SU-DHL-6 (cell line): ENCODE data around the gene EPHA3.

Experiments used
- CTCF ChIP-seq: fragments of 200-600 bp; sonication (generic); IDR thresholded peaks from one replicate; pipeline ENCODE4 v1.5.1; 2017; ENCODE audit warnings: antibody characterized with exemption, mild to moderate bottlenecking, low read length, moderate library complexity; ENCODE audit not compliant: insufficient read depth, poor library complexity, severe bottlenecking
- EZH2phosphoT487 ChIP-seq: fragments of 200-600 bp; sonication (generic), shearing (Covaris generic); conservative IDR thresholded peaks from 2 replicates; pipeline ENCODE4 v1.6.1; 2018; ENCODE audit warnings: mild to moderate bottlenecking, antibody characterized with exemption, low read length, moderate library complexity, mixed read lengths

GRCh38 chr3:89362496-89362895, 255.1 kb downstream of the EPHA3 start:
- no peak for TF ChIP-seq CTCF
- no peak for TF ChIP-seq EZH2phosphoT487
